ENCODE results near the gene CCDC92. TPM values are rescaled to one million over a fixed set of nuclear protein-coding genes. Genes with fewer than 3 reads are reported as not detected.

The CCDC92 gene
- total and polyA plus RNA-seq, 7 experiments from 2014 or later, result 17.3 to 34.4 (median 23.0) TPM

DNA sequence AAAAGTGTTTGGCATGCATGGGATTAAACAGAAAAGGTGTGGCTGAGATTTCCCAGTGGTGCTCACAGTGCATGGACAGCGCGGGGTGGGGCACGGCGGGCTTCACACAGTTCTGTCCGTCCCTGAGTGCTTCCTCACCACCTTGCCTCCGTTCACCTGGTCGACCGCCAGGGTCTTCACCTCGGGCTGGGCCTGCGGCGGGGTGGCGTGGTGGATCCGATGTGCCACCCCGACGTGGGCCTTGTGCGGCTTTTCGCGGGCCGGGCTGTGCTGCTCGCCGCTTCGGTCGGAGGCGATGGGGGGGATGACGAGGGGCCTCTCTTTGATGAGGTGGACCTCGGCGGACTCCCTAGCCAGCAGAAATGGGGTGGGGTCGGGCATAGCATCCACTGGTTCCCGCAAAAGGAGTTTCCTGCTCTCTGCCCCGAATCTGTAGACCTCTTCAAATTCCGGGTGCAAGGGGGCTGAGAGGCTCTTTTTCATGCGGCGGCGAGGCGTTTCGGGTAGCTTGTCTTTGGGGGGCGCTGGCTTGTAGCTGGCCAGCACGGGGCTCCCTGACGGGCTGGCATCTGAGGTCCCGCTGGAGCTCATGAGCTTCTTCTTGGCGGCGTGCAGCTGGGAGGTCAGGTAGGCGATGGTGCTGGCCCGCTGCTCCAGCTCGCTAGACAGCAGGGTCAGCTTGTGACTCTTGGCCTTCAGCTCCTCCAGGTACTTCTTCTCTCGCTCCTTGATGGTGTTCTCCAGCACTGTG, 35.5 kb downstream of the CCDC92 start:
- Mint-ChIP-seq H3K27ac (peak overlapping the region; percentile 85 to 98 (median 92)), H3K36me3 (peaks cover 11 to 28% (median 14%) of the 10 kb centered on the region in 5 donors), H3K4me1 (peaks cover 32 to 52% (median 40%) of the 10 kb centered on the region in 7 donors), H3K4me3 (peak overlapping the region; percentile 76 to 90 (median 84)), H3K27me3 (peaks cover 0 to 3% (median 0%) of the 10 kb centered on the region in 5 donors), H3K9me3 (peaks cover 0 to 7% (median 0%) of the 10 kb centered on the region in 11 donors)
- Histone ChIP-seq H3K9me3 (ENCODE audit: control insufficient read depth in 2 of 3, low read length in 3 of 3) (peaks cover 0 to 5% (median 0%) of the 10 kb centered on the region in 3 experiments), H3K4me3 (ENCODE audit: low read length) (peak overlapping the region; percentile 52), H3K4me1 (ENCODE audit: control insufficient read depth in 2 of 2, insufficient read depth in 2 of 2, low read length in 2 of 2) (peaks cover 14 to 24% of the 10 kb centered on the region in 2 donors), H3K27ac (ENCODE audit: low read depth, low read length) (peak overlapping the region; percentile 68), H3K36me3 (ENCODE audit: control insufficient read depth in 2 of 3, insufficient read depth in 3 of 3, low read length in 3 of 3) (peaks cover 0 to 24% (median 5%) of the 10 kb centered on the region in 3 experiments), H3K27me3 (ENCODE audit: control insufficient read depth in 2 of 2, insufficient read depth in 2 of 2, low read length in 2 of 2) (no peaks in the 10 kb centered on the region)
- intact Hi-C loops (cut with micrococcal nuclease), result no loop called here
- ChIA-PET POLR2A (interaction anchor here (1.4 kb wide), 1 partner anchor 36 kb away, joined by 3 read pairs; the partner anchor contains the start of genes CCDC92 and ZNF664), CTCF (no interaction called here)
- DNase-seq (no peak), ATAC-seq (no peak)

DNA sequence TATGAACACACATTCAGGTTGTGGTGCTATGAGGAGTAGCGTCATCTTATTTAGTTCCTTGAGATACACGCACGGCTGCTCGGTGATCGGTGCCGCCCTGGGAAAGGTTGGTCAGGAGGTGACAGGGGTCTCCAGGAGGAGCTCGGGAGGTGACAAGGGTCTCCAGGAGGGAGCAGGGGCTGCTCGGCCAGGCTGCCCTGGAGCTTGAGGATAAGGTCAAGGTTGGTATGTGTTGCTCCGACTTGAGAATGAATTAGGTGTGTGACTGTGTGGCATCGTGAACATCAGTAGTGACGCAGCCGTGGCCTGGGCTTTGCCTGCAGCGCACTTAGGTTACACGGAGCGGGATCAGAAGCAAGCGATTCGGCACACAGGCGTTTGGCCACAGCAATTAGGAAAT, 36.2 kb downstream of the CCDC92 start:
- H3K27ac ChIP-seq (ENCODE audit: low read depth, low read length), result no peak overlapping the region
- H3K9me3 ChIP-seq (ENCODE audit: control insufficient read depth in 2 of 3, low read length in 3 of 3), result no peaks in the 10 kb centered on the region
- Mint-ChIP-seq H3K9me3 (peaks cover 0 to 2% (median 0%) of the 10 kb centered on the region in 11 donors), H3K36me3 (peaks cover 4 to 21% (median 10%) of the 10 kb centered on the region in 5 donors), H3K4me3 (peak overlapping the region; percentile 38 to 81 (median 64)), H3K27me3 (peaks cover 0 to 9% (median 0%) of the 10 kb centered on the region in 5 donors), H3K27ac (peak overlapping the region; percentile 28 to 98 (median 82)), H3K4me1 (peaks cover 39 to 59% (median 43%) of the 10 kb centered on the region in 7 donors)
- no peaks in the 10 kb centered on the region for H3K27me3 ChIP-seq (ENCODE audit: control insufficient read depth in 2 of 2, insufficient read depth in 2 of 2, low read length in 2 of 2)
- ChIA-PET POLR2A (no interaction called here), CTCF (no interaction called here)
- H3K4me1 ChIP-seq (ENCODE audit: control insufficient read depth in 2 of 2, insufficient read depth in 2 of 2, low read length in 2 of 2), result peaks cover 14 to 30% of the 10 kb centered on the region in 2 donors
- intact Hi-C loops (cut with micrococcal nuclease), result no loop called here
- ATAC-seq (no peak), DNase-seq (no peak)
- H3K4me3 ChIP-seq (ENCODE audit: low read length), result no peak overlapping the region
- peaks cover 0 to 18% (median 5%) of the 10 kb centered on the region in 3 experiments for H3K36me3 ChIP-seq (ENCODE audit: control insufficient read depth in 2 of 3, insufficient read depth in 3 of 3, low read length in 3 of 3)

DNA sequence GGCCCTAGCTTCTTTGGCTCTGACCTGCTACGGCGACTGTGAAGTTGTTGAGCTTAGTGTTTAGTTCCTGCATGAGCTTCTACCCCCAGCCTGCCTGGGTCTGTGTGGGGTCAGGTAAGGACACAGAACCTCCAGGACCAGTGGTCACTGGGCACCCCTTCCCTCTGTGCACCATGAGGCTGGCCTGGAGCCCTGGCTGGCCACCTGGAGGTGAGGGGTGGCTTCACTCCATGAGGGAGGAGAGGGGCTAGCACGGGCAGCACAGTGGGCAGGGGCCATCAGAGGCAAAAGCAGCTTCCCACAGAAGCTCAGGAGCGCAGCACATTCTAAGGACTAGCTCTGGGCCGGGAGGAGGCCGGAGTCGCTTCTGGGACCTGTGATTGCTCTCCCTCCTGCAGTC, 36.7 kb downstream of the CCDC92 start:
- no peak for ATAC-seq
- Histone ChIP-seq H3K4me3 (ENCODE audit: low read length) (no peak overlapping the region), H3K4me1 (ENCODE audit: control insufficient read depth in 2 of 2, insufficient read depth in 2 of 2, low read length in 2 of 2) (peaks cover 14 to 34% of the 10 kb centered on the region in 2 donors), H3K27ac (ENCODE audit: low read depth, low read length) (no peak overlapping the region), H3K9me3 (ENCODE audit: control insufficient read depth in 2 of 3, low read length in 3 of 3) (no peaks in the 10 kb centered on the region), H3K36me3 (ENCODE audit: control insufficient read depth in 2 of 3, insufficient read depth in 3 of 3, low read length in 3 of 3) (peaks cover 0 to 13% (median 5%) of the 10 kb centered on the region in 3 experiments), H3K27me3 (ENCODE audit: control insufficient read depth in 2 of 2, insufficient read depth in 2 of 2, low read length in 2 of 2) (no peaks in the 10 kb centered on the region)
- DNase-seq, result no peak
- intact Hi-C loops (cut with micrococcal nuclease), result no loop called here
- H3K27ac Mint-ChIP-seq, result peak overlapping the region in 6 of 9 donors; percentile 12 to 98 (median 85)
- peak overlapping the region in 5 of 10 donors; percentile 12 to 68 (median 63) for H3K4me3 Mint-ChIP-seq
- CTCF ChIA-PET, result no interaction called here
- peaks cover 0 to 11% (median 0%) of the 10 kb centered on the region in 5 donors for H3K27me3 Mint-ChIP-seq
- POLR2A ChIA-PET, result no interaction called here
- H3K4me1 Mint-ChIP-seq, result peaks cover 39 to 63% (median 44%) of the 10 kb centered on the region in 7 donors
- H3K36me3 Mint-ChIP-seq, result peaks cover 4 to 17% (median 7%) of the 10 kb centered on the region in 5 donors
- peaks cover 0 to 2% (median 0%) of the 10 kb centered on the region in 11 donors for H3K9me3 Mint-ChIP-seq

DNA sequence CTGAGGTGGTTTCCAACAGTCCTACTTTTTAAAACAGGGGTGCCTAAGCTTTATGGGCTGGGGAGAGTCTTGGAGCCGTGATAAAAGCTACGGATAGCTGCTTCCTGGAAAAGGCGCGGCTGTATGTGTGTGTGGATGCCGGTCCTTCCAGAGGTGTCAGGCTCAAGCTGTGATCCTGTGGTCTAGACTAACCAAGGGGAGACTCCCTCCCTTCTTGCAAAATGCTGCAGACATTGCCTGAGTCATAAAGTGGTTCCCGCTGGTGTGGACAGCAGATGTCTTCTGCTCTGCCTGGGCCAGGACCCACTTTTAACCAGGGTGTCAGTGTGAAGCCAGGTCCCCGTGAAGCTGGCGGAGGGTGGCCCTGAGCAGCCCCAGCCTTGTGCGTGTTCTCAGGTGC, 37.8 kb downstream of the CCDC92 start:
- ChIA-PET CTCF (no interaction called here), POLR2A (no interaction called here)
- H3K36me3 Mint-ChIP-seq, result peaks cover 3 to 12% (median 5%) of the 10 kb centered on the region in 5 donors
- intact Hi-C loops (cut with micrococcal nuclease), result no loop called here
- H3K27me3 Mint-ChIP-seq, result peaks cover 0 to 11% (median 0%) of the 10 kb centered on the region in 5 donors
- H3K27ac ChIP-seq (ENCODE audit: low read depth, low read length), result no peak overlapping the region
- DNase-seq, result no peak
- no peaks in the 10 kb centered on the region for H3K27me3 ChIP-seq (ENCODE audit: control insufficient read depth in 2 of 2, insufficient read depth in 2 of 2, low read length in 2 of 2)
- H3K27ac Mint-ChIP-seq, result peak overlapping the region in 1 of 9 donors; percentile 9
- no peaks in the 10 kb centered on the region for H3K9me3 ChIP-seq (ENCODE audit: control insufficient read depth in 2 of 3, low read length in 3 of 3)
- no peak overlapping the region for H3K4me3 Mint-ChIP-seq
- no peak for ATAC-seq
- no peak overlapping the region for H3K4me3 ChIP-seq (ENCODE audit: low read length)
- H3K9me3 Mint-ChIP-seq, result peaks cover 0 to 2% (median 0%) of the 10 kb centered on the region in 11 donors
- peaks cover 38 to 63% (median 44%) of the 10 kb centered on the region in 7 donors for H3K4me1 Mint-ChIP-seq
- peaks cover 14 to 34% of the 10 kb centered on the region in 2 donors for H3K4me1 ChIP-seq (ENCODE audit: control insufficient read depth in 2 of 2, insufficient read depth in 2 of 2, low read length in 2 of 2)
- peaks cover 0 to 6% (median 5%) of the 10 kb centered on the region in 3 experiments for H3K36me3 ChIP-seq (ENCODE audit: control insufficient read depth in 2 of 3, insufficient read depth in 3 of 3, low read length in 3 of 3)

DNA sequence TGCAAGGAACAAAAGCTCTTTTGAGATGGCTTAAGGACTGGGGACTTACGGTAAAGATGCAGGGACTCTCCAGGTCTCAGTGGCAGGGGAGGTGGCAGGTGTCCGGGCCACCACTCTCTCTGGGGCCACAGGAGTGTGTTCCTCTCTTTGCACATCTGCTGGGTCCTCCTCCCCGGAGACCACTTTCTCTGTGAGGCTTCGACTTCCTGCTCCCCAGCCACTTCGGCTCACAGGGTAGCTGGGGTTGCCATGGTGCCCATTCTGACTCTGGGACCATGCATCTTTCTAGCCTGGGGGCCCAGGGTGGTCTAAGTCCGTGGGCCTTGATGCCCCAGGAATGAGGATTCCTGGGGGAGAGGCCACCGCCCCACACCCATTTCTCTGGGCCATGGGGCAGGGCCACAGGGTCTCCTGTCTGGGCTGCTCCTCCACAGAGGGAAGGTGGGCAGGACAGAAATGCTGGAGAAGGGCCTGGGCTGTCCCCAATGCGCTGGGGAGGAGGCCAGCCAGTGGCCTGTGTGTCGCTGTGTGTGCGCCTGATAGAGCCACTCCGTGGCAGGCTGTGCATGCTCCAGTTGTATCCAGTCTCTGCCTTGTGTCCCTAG, 38.5 kb downstream of the CCDC92 start:
- POLR2A ChIA-PET, result no interaction called here

DNA sequence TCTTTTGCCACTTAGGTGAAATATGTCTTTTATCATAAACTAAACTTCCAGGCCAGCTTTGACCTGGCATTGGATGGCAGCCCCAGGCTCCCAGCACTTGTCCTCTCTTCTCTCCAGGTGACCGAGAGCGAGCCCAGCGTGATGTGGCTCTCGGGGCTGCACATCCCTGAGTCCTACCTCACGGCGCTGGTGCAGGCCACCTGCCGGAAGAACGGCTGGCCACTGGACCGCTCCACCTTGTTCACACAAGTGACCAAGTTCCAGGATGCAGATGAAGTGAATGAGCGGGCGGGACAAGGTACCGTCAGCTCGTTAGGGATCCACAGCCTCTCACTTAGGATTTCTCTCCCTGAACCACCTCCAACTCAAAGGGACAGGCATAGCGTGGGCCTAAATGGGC, 39.4 kb downstream of the CCDC92 start:
- intact Hi-C loops (cut with micrococcal nuclease), result no loop called here
- Mint-ChIP-seq H3K4me1 (peaks cover 27 to 52% (median 33%) of the 10 kb centered on the region in 7 donors), H3K27me3 (peaks cover 0 to 11% (median 0%) of the 10 kb centered on the region in 5 donors), H3K9me3 (no peaks in the 10 kb centered on the region), H3K36me3 (peaks cover 3 to 12% (median 5%) of the 10 kb centered on the region in 5 donors), H3K4me3 (peak overlapping the region in 1 of 10 donors; percentile 23), H3K27ac (no peak overlapping the region)
- Histone ChIP-seq H3K27me3 (ENCODE audit: control insufficient read depth in 2 of 2, insufficient read depth in 2 of 2, low read length in 2 of 2) (no peaks in the 10 kb centered on the region), H3K4me3 (ENCODE audit: low read length) (no peak overlapping the region), H3K4me1 (ENCODE audit: control insufficient read depth in 2 of 2, insufficient read depth in 2 of 2, low read length in 2 of 2) (peaks cover 9 to 28% of the 10 kb centered on the region in 2 donors), H3K36me3 (ENCODE audit: control insufficient read depth in 2 of 3, insufficient read depth in 3 of 3, low read length in 3 of 3) (peaks cover 0 to 6% (median 5%) of the 10 kb centered on the region in 3 experiments), H3K27ac (ENCODE audit: low read depth, low read length) (no peak overlapping the region), H3K9me3 (ENCODE audit: control insufficient read depth in 2 of 3, low read length in 3 of 3) (no peaks in the 10 kb centered on the region)
- DNase-seq (no peak), ATAC-seq (no peak)
- CTCF ChIA-PET, result interaction anchor here (0.9 to 1.0 kb wide), 2 partner anchors 10 to 30 kb away, joined by 3 to 6 read pairs; no protein-coding TSS in a partner anchor
- POLR2A ChIA-PET, result interaction anchor here (0.7 kb wide), 1 partner anchor 43 kb away, joined by 3 read pairs; no protein-coding TSS in a partner anchor

More for the DNA sequence above, 38.5 kb downstream of the CCDC92 start:
- H3K4me1 Mint-ChIP-seq, result peaks cover 36 to 61% (median 42%) of the 10 kb centered on the region in 7 donors
- no peak overlapping the region for H3K27ac ChIP-seq (ENCODE audit: low read depth, low read length)
- no peak overlapping the region for H3K4me3 ChIP-seq (ENCODE audit: low read length)
- peaks cover 3 to 12% (median 5%) of the 10 kb centered on the region in 5 donors for H3K36me3 Mint-ChIP-seq
- no peak for DNase-seq
- H3K27ac Mint-ChIP-seq, result peak overlapping the region in 1 of 9 donors; percentile 9
- peaks cover 0 to 11% (median 0%) of the 10 kb centered on the region in 5 donors for H3K27me3 Mint-ChIP-seq
- CTCF ChIA-PET, result interaction anchor here (1.0 kb wide), 1 partner anchor 31 kb away, joined by 3 read pairs; no protein-coding TSS in a partner anchor
- H3K36me3 ChIP-seq (ENCODE audit: control insufficient read depth in 2 of 3, insufficient read depth in 3 of 3, low read length in 3 of 3), result peaks cover 0 to 6% (median 5%) of the 10 kb centered on the region in 3 experiments
- no peak for ATAC-seq
- H3K4me1 ChIP-seq (ENCODE audit: control insufficient read depth in 2 of 2, insufficient read depth in 2 of 2, low read length in 2 of 2), result peaks cover 14 to 34% of the 10 kb centered on the region in 2 donors
- H3K9me3 Mint-ChIP-seq, result peaks cover 0 to 2% (median 0%) of the 10 kb centered on the region in 11 donors
- H3K4me3 Mint-ChIP-seq, result no peak overlapping the region
- no peaks in the 10 kb centered on the region for H3K27me3 ChIP-seq (ENCODE audit: control insufficient read depth in 2 of 2, insufficient read depth in 2 of 2, low read length in 2 of 2)
- H3K9me3 ChIP-seq (ENCODE audit: control insufficient read depth in 2 of 3, low read length in 3 of 3), result no peaks in the 10 kb centered on the region
- intact Hi-C loops (cut with micrococcal nuclease), result no loop called here

Data from naive thymus-derived CD4-positive, alpha-beta T cell (primary cell).